ENCODE data around the gene SCML1.

The SCML1 gene

GRCh38 chrX:17703201-17703600 is 34.1 kb upstream of the SCML1 start:
- no peak for DNase-seq (ENCODE audit: low read depth)
- no peak for TF ChIP-seq CTCF (IDR thresholded peaks at IDR 0.05; ENCODE audit: control insufficient read depth, insufficient read depth, low read depth, low read length, missing control alignments)
- no peak overlapping the region for H3K4me3 ChIP-seq (ENCODE audit: control insufficient read depth, low read depth, low read length)

- DNase-seq (ENCODE audit: low read depth), result no peak
- H3K4me3 ChIP-seq (ENCODE audit: control insufficient read depth, low read depth, low read length), result no peak overlapping the region
- no peak for TF ChIP-seq CTCF (IDR thresholded peaks at IDR 0.05; ENCODE audit: control insufficient read depth, insufficient read depth, low read depth, low read length, missing control alignments)
Measured at GRCh38 chrX:17705211-17705610, 32.1 kb upstream of the SCML1 start.

- peak; percentile 59 for DNase-seq (ENCODE audit: low read depth)
- no peak for TF ChIP-seq CTCF (IDR thresholded peaks at IDR 0.05; ENCODE audit: control insufficient read depth, insufficient read depth, low read depth, low read length, missing control alignments)
- H3K4me3 ChIP-seq (ENCODE audit: control insufficient read depth, low read depth, low read length), result no peak overlapping the region
Measured at GRCh38 chrX:17706676-17707075, 30.6 kb upstream of the SCML1 start.

GRCh38 chrX:17707731-17708130 is 29.6 kb upstream of the SCML1 start:
- H3K4me3 ChIP-seq (ENCODE audit: control insufficient read depth, low read depth, low read length), result no peak overlapping the region
- DNase-seq (ENCODE audit: low read depth), result no peak
- TF ChIP-seq CTCF (IDR thresholded peaks at IDR 0.05; ENCODE audit: control insufficient read depth, insufficient read depth, low read depth, low read length, missing control alignments), result no peak

- H3K4me3 ChIP-seq (ENCODE audit: control insufficient read depth, low read depth, low read length), result no peak overlapping the region
- no peak for TF ChIP-seq CTCF (IDR thresholded peaks at IDR 0.05; ENCODE audit: control insufficient read depth, insufficient read depth, low read depth, low read length, missing control alignments)
- DNase-seq (ENCODE audit: low read depth), result no peak
Measured at GRCh38 chrX:17710871-17711301, 26.4 kb upstream of the SCML1 start.

- no peak for DNase-seq (ENCODE audit: low read depth)
- no peak for TF ChIP-seq CTCF (IDR thresholded peaks at IDR 0.05; ENCODE audit: control insufficient read depth, insufficient read depth, low read depth, low read length, missing control alignments)
- H3K4me3 ChIP-seq (ENCODE audit: control insufficient read depth, low read depth, low read length), result no peak overlapping the region
Measured at GRCh38 chrX:17713288-17713687, 24.0 kb upstream of the SCML1 start.

GRCh38 chrX:17718649-17719165 is 18.6 kb upstream of the SCML1 start:
- no peak for DNase-seq (ENCODE audit: low read depth)
- no peak overlapping the region for H3K4me3 ChIP-seq (ENCODE audit: control insufficient read depth, low read depth, low read length)
- no peak for TF ChIP-seq CTCF (IDR thresholded peaks at IDR 0.05; ENCODE audit: control insufficient read depth, insufficient read depth, low read depth, low read length, missing control alignments)

Measured in AG09309 (cell line).